GM21717 (cell line): Measurements from ENCODE around the gene CNPY2.
A peak's percentile ranks its signal among the peaks of the same experiment; 100 is the strongest.
"Not testable (repeated sequence)": the region's sequence is repeated elsewhere in the genome, so short reads cannot be mapped to it uniquely, and the experiment has no call there.

Experiments used
- ATAC-seq: cut with Tn5 transposase; IDR thresholded peaks from one replicate; pipeline ENCODE4 v1.9.1; 2021; ENCODE audit warnings: mild to moderate bottlenecking, moderate library complexity; ENCODE audit not compliant: unreplicated experiment

CNPY2 gene

DNA sequence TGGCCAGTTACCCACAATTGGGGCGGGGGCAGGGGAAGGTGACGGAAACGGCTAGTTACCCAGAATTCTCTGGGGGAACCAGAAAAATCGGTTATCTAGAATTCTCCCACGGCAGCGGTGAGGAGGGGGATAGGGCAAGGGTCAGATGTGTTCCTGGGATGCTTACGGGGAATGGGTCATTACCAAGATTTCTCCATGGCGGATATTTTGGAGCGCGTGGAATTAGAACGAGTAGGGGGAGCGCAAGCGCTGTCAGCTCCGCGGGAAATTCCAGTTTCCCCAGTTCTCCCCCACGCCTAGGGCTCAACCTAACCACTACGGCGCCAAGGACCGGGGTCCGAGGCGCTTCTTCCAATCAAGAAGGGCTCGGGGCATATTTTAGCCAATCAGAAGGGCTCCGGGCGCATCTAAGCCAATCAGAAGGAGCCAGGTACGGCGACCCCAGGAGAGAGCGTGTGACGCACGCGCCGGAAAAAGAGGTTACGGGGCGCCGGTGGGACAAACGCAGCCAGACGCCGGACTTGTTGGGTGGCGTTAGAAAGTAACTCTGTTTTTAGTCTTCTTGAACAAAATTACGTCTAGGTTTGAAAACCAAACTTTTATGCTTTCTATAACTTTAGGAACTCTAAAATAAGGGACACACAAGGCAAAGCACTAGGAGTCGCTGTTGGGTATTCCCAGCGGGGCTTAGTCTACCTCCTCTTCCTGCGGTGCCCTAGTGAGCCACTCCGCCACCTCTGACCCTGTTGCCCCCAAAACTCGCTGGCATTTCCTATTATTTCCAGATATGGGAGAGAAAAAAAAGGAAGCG lies 18.1 kb upstream of the CNPY2 start, which contains the start of gene PAN2:
Gene PAN2, minus strand, starts transcription at position 322 of the 811 bp plus-strand sequence. CDS start 906 bp downstream, outside the sequence.
- ATAC-seq: peak; percentile 84

DNA sequence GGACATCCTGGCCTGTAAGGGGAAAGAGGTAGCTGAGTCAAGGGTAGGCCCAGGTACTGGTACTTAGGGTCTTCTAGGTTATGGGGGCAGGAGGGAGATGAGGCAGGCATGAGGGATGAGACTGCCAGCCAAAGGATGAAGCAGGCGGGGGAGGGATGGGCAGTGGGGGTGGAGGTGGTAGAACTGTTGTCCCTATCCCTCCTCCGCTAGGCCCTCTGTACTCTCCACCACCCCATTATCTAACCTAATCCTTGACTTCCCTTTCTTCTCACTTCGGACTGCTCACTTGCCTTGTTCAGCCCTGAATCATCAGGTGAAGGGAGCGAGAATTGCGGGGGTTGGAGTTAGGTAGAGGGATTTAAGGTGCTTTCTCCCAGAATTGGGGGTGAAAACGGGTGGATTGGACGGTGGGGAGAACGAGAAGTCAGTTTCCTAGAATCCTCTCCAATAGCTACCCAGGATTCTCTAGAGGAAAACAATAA lies 17.4 kb upstream of the CNPY2 start:
- ATAC-seq: no peak

DNA sequence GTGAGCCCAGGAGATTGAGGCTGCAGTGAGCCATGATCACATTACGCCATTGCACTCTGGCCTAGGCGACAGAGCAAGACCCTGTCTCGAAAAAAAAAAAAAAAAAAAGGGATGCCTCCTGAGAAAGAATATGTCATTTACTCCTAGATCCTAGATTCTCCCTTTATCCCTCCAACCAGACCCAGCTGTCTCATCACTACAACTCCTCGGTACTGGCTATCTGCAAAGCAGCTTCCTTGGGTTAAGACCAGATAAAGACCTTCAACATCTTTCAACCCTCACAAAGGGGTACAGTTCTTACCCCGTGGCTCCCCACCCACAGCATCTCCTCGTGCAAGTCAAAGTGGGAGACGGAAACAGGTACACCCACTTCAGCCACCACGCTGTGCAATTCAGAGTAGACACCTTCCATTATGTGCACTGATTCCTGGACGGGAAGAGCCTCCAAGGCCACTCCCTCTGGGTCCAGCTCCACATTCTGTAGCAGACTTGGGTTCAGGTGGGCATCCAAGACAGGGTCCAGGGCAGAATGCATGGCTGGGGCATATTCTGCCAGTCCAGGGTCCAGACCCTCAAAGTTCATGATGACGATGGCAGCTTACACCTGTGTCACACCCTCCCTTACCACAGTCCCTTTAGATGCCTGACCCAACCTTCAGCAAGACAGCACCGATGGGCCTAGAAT lies 16.9 kb upstream of the CNPY2 start:
- ATAC-seq: no peak

DNA sequence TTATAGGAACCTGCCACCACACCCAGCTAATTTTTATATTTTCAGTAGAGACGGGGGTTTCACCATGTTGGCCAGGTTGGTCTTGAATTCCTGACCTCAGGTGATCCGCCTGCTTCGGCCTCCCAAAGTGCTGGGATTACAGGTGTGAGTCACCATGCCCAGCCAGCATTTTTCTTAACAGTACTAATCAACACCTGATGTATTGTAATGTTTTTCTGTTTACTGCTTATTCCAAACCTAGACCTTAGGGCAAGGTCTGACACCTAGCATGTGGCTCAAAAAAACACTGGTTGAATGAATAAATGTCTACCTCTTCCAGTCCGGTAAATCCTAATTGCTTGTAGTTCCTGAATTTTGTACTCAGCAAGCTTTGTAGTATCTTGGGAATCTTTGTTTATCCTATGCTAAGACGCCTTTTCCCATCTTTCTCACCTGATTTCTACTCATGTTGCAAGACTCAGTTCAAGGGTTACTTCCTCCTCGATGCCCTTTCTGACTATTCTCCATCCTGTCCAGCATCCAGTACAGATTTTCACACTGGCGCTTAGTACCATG lies 15.2 kb upstream of the CNPY2 start:
- no peak for ATAC-seq

DNA sequence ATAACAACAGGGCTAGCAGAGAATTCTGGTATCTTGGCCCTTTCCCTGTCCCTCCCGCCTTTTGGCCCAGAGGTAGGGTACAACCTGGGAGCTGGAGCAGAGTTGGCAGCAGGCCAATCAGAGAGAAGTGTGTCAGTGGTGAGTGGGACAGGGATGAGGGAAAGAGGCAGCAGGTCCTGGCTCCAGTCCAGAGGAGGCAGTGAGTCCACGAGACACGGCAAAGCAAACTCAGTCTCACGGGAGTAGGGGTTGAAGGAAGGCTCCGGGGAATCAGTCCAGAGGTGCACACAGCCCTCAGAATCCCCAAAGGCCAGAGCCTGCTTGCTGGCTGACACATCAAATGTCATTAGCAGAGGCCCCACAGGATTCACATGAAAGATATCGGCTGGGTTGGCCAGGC lies 10.7 kb upstream of the CNPY2 start:
- no peak for ATAC-seq

DNA sequence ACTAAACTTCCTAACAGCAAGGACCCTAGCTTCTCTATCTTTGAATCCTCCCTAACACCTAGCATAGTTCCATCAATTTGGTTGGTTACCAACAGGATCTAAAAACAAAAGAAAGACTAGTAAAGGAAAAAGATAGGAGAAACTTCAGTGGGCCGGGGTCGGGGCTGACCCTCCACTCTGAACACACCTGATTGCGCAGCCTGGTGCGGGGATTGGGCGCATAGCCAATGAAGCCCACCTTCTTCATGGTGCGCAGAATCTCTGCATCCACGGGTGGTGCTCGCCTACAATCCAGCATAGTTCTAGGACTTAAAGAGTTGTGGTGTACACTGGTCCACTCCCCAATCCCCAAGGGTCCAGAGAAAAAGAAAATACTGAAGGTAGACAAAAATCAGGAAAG lies 10.3 kb upstream of the CNPY2 start:
- no peak for ATAC-seq

DNA sequence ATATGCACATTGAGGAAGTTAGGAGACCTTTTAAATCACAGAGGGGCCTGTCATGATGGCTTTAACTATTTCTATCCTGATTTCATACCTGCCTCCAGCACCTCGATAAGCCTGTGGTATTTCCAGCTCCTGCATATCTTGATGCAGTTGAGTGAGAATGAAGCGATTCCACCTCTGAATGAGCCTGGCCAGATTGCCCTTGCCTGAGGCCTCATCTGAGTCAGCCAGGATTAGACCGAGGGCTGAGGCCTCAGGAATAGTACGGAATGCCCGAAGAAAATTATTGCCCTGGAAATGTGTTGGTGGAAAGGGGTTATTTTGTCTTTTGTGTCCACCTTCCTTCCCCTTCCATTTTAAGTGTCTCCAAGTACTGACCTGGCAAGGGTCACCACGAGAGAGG lies 8.4 kb upstream of the CNPY2 start:
- no peak for ATAC-seq

DNA sequence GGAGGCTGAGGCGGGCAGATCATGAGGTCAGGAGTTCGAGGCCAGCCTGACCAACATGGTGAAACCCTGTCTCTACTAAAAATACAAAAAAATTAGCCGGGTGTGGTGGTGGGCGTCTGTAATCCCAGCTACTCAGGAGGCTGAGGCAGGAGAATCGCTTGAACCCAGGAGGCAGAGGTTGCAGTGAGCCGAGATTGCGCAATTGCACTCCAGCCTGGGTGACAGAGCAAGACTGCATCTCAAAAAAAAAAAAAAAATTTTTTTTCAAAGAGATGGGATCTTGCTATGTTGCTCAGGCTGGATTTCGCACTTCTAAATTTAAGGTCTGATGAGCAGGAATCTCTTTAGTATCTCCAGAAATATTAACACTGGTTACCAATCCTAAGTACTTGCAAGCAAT lies 5.8 kb upstream of the CNPY2 start:
- ATAC-seq: not testable (repeated sequence)

DNA sequence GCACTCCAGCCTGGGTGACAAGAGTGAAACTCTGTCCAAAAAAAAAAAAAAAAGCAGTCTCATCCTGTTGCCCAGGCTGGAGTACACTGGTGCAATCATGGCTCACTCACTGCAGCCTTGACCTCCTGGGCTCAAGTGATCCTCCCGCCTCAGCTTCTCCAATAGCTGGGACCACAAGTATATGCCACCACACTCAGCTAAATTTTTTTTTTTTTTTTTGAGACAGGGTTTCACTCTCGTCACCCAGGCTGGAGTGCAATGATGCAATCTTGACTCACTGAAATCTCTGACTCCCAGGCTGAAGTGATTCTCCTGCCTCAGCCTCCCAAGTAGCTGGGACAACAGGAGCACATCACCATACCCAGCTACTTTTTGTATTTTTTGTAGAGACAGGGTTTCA lies 5.2 kb upstream of the CNPY2 start:
- no peak for ATAC-seq

DNA sequence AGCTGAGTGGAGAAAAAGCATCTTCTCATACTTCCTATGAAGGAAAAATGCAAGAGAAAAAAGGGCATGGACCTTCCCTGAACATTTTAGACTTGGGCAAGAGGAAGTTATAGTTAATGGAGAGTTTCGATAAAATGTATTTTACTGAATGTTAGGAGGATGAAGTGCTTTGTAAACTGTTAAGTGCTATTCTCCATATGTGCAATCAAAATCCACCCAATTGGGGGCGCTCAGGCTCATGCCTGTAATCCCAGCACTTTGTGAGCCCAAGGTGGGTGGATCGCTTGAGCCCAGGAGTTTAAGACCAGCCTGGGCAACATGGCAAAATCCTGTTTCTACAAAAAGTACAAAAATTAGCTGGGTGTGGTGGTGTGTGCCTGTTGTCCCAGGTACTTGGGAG lies 1.9 kb upstream of the CNPY2 start:
- no peak for ATAC-seq

DNA sequence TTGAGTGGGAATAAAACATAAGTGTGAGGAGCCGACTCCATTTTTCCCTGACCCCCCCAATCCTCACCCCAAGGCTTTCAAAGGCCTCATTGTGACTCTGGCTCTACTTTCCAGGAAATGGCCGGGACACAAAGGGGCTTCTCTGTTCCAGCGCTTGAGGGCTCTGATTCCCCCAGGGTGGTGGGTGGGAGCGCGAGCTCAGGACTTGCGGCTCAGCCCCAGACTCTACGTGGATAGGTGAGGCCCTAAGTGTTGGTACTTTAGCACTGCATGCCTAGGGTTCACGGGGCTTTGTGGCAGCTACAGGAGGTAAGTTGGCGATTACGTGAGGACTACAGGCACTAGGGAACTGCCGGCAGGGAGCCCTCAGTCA lies 553 bp downstream of the CNPY2 start:
- no peak for ATAC-seq

DNA sequence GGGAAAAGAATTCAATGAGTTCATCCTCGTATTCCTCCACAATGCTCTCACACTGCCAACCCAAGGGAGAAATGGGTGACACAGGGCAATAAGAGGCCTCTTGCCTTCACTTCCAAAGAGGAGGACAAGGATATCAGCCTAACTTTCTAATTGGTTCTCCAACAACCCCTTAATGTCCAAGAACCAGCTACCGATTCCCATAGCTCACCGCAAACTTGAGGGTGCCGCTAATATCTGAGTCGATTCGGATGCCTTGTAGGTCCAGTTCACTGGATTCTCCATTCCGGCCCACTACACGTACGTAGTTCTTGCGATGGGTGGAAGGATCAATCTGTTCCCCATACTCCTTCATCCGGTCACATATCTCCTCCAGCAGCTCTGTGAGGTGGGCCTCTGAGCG lies 4.8 kb downstream of the CNPY2 start:
- ATAC-seq: no peak

DNA sequence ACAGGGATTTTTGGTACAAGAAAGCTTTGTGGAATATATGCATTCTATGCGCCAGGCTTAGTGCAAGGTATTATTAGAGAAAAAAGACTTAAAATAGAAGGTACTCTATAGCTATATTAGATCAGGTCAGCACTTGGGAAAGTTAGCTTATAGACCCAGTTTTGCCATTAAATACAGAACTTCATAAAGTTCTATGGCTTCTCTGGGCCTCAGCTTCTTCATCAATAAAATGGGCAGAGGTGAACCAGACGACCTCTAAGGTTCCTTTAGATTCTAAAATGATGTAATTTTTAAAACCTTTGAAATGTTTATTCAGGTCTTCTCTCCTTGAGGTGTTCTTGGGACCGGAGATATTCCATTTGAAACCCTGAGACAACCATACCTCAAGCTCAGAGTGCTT lies 7.1 kb downstream of the CNPY2 start:
- ATAC-seq: no peak

DNA sequence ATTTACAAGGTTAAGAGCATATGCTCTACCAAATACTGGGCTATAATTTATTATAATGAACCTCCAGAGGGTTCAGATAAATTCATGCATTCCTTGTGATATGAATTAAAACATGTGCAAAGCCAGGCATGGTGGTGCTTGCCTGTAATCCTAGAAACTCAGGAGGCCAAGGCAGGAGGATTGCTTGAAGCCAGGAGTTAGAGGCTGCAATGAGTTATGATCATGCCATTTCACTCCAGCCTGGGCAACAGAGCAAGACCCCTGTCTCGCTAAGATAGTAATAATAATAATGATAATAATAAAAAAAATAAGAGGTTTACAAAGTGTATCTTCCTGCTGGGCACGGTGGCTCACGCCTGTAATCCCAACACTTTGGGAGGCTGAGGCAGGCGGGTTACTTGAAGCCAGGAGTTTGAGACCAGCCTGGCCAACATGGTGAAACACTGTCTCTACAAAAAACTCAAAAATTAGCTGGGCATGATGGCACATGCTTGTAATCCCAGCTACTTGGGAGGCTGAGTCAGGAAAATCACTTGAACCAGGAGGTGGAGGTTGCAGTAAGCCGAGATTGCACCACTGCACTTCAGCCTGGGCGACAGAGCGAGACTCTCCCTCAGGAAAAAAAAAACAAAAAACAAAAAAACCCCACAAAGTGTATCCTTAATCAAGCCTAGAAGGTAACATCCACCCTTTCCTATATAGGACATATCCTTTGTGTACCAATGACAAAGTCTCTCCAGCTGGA lies 8.4 kb downstream of the CNPY2 start:
- ATAC-seq: no peak

DNA sequence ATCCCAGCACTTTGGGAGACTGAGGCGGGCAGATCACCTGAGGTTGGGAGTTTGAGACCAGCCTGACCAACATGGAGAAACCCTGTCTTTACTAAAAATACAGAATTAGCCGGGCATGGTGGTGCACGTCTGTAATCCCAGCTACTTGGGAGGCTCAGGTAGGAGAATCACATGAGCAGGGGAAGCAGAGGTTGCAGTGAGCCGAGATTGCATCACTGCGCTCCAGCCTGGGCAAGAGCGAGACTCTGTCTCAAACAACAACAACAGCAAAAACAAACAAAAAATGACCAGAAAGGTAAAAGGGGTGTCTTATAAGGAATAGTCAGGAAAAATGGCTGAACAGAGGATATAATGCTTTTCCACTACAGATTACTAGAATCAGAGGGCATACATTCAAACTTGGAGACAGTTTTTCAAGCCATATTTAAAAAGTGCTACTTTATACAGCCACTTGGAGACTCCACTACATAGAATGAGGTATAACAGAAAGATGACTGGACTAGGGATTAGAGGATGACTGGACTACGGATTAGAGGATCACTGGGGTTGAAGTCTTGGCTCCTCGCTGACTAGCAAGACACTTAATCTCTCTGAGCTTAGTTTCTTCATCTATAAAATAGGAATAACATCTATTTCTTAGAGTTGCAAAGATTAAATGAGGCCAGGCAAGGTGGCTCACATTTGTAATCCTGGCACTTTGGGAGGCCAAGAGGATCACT lies 10.8 kb downstream of the CNPY2 start:
- ATAC-seq: no peak

DNA sequence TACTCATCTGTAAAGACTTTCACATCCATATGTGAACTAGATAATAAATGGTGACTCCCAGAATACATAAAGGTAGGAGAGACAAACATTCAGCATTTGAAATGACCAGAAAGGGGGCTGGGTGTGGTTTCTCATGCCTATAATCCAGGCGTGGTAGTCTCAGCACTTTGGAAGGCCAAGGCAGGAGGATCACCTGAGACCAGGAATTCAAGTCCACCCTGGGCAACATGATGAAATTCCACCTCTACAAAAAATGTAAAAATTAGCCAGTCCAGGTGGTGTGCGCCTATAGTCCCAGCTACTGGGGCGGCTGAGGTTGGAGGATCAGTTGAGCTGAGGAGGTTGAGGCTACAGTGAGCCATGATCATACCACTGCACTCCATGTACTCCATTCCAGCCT lies 11.5 kb downstream of the CNPY2 start:
- ATAC-seq: no peak

DNA sequence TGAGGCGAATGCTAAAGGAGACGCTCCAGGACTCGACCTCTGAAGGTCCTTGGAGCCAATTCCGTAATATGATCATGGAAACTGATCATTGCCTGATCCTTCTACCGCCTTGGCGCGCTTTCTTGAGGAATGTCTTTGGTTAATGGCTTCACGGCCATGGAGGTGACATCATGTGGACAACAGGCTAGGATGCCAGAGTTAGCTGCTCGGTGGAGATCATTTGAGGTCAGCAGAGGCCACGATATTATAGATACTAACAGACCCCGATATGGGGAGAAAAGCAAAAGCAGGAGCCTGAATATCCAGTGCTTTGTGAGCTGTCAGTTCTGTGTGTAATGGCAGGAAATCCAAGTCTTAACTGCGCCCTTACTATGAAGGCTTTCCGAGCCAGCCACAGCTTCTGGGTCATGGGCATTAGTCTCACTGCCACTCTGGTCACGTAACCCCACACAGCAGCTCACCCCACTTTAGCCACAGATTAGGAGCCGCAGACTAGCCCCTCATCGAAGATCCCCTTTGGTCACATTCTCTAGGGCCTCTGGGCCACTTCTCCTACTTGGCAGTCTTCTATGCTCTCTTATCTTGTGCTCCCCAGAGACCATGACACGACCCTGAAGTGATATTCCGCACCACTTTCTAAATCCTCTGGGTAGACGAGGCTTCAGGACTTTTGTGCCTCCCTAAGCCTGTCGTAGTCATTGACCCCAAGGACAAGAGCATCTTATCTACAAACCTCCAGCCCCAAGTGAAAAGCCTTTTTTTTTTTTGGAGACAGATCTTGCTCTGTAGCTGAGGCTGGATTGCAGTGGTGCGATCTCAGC lies 14.9 kb downstream of the CNPY2 start:
- no peak for ATAC-seq

DNA sequence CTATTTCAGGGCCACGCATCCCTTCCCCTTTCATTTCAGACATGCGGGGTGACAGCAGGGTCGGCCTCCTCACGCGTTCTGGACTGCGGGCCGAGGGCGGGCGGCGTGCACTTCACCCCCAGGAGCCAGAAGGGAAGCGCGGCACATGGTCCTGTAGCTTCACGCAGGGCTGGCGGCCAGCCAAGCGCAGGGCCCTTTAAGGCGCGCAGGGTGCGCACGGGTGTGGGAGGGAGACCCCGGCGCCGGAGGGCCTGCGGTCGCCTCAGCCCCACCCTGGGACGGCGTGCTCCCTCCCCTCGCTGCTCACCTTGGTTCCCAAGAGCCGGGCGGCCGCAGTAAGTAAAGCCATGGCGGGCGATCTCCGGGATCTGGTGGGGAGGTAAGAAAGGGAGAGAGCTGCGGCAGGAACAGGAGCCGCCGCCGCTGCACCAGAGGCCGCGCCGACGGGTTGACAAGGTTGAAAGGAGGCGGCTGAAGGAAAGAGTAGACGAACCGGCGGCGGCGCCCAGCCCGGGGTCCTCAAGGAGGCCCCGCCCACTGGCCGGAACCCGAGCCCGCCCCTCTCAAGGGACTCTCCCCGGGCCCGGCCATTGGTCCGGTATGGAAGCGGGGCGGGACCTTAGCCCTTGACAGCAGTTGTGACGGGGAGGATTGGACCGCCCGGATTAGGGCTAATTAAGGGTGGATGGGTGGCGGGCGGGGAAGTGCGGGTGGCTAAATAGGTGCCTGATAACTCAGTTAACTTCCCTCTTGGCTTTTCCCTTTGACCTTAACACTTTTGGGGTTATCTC lies 15.7 kb downstream of the CNPY2 start, which contains the start of gene CS:
Gene CS, minus strand, starts transcription at position 478 of the 791 bp plus-strand sequence. Its CDS starts 129 bp downstream, at position 349.
- peak; percentile 93 for ATAC-seq

DNA sequence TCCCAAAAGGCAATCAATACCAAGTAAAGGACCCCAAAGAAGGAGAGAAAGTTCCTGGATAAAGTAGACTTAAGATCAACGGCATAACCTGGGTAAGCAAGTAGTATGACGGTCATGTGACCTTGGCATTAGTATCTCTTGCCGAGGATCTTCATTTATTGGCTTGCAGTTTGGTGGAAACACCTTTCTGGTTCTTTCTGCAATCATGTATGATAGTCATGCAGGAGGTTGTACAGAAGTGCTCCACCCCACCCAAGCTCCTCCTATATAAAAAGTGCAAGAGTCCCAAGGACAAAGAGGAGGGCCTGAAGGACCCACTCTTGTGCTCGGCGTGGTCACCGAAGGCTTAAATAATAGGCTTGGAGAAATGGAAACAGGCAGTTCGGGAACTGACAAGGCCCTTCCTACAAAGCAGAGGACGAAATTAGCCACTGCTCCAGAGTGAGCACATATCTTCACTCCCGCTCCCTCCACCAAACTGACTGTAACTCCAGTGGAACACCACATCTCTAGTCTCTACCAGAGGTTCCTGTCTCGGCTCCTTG lies 16.4 kb downstream of the CNPY2 start:
- peak; percentile 13 for ATAC-seq
